GM18520 (cell line): ENCODE results near the gene RAX2.
"Not testable (repeated sequence)": the region's sequence is repeated elsewhere in the genome, so short reads cannot be mapped to it uniquely, and the experiment has no call there.

ENCODE experiments used
- ATAC-seq: cut with Tn5 transposase; IDR thresholded peaks from one replicate; pipeline ENCODE4 v1.9.1; 2021; ENCODE audit not compliant: unreplicated experiment

Gene RAX2

DNA sequence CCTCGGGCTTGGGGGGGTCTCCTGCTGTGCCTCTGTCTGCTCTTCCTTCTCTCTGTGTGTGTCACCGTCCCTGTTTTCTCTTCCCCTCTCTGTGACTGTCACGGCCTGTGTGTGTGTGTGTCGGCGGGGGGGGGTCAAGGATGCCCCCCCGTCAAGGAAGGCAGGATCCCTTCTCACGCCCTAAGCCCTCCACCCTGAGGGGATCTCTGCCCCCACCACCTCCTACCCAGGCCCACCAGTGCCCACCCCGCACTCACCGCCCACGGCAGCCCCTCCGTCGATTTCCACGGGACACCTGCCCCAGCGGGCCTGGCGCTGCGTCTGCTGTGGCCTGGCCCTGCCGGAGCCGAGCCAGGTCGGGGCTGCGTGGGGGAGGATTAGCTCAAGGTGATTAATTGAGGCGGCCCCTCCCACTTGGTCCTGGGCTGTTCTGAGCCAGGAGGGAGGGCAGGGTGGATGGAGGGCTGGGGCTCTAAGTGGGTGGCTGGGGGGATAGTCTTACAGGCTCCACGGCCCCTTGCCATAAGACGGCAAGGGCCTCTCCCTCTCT lies at the start of gene RAX2:
Gene RAX2 (minus strand): TSS at position 323 of the 550 bp plus-strand sequence. CDS start 486 bp downstream, outside the sequence.
- ATAC-seq: no peak

DNA sequence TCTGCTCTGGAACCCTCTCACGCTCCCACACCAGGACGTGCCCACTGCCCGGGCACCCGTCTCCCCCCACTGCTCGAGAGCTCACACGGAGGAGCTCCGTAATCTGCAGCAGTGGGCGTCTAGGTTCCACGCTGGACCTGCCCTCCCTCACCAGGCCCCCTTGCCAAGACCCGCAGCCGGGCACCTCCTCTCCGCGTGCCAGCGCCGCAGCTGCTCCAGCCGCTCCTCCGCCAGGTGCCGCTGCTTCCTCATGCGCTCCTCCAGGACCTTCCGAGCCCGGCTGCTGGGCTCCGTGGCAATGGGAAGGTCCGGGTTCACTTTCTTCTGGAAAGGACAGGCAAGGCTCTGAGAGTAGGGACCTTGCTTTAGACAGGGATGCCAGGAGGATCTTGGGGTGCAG lies 49.1 kb upstream of the RAX2 start:
- ATAC-seq: no peak

DNA sequence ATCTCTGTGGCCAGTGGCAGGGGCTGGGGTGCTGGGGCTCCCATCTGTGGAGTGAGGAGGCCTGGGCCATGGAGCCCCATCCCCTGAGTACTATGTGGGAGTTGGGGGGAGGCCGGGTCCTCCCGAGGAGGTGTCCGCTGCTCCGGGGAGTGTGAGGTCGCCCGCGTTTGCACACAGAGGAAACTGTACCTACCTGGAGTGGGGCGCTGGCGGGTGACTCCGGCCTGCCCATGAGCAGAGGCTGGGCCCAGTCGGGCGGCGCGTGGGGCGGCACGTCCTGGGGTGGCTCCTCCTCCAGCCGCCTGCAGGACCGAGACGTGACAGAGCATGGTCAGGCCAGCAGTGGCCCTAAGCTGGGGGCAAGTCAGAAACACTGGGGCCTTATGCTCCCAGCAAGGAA lies 48.0 kb upstream of the RAX2 start:
- no peak for ATAC-seq

DNA sequence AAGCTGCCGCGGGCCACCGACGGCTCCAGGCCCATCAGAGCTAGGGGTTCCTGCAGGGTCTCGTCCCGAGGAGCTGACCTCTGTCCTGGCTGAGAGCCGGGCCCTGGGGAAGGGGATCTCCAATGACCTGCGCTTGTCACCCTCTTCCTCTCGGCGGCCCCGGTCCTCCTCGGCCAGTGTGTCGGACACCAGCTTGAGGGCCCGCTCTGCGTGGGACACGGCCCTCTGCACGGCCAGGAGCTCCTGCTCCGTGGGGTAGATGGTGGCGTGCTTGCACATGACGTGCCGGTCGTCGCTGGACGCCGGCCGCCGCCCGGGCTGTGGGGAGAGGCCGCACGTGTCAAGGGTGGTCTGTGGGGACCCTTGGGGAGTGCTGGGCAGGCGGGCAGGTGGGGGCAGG lies 46.9 kb upstream of the RAX2 start:
- ATAC-seq: no peak

DNA sequence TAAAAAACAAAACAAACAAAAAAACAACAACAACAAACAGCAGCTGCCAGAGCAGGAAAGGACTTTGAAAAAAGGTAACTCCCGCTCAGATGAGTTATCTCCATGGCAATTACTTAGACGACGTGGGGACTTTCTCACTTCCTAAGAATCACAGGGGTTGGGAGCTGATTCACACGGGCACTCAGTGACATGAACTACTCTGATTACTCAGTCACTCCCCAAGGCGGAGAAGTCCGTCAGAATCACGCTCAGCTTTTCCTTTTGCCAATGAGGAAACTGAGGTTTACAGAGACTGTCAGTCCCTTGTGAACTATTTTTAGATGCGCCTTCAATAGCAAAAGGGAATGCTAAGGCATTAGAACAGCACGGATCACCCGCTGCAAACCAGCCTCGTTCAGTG lies 46.4 kb upstream of the RAX2 start:
- ATAC-seq: no peak

DNA sequence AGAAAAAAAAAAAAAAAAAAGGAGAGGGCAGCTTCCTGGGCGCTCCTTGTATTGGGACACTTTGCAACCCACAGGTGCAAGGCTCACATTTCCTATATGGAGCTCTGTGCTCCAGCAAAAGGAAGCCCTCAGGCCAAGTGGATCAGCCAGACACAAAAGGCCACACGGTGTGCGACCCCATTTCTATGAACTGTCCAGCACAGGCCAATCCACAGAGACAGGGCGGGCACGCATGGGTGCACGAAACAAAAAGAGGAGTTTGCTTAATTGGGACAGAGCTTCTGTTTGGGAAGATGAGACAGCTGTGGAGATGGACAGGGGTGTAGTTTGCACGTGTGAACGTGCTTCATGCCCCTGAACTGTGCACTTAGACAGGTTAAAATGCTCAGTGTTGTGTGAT lies 45.7 kb upstream of the RAX2 start:
- no peak for ATAC-seq

DNA sequence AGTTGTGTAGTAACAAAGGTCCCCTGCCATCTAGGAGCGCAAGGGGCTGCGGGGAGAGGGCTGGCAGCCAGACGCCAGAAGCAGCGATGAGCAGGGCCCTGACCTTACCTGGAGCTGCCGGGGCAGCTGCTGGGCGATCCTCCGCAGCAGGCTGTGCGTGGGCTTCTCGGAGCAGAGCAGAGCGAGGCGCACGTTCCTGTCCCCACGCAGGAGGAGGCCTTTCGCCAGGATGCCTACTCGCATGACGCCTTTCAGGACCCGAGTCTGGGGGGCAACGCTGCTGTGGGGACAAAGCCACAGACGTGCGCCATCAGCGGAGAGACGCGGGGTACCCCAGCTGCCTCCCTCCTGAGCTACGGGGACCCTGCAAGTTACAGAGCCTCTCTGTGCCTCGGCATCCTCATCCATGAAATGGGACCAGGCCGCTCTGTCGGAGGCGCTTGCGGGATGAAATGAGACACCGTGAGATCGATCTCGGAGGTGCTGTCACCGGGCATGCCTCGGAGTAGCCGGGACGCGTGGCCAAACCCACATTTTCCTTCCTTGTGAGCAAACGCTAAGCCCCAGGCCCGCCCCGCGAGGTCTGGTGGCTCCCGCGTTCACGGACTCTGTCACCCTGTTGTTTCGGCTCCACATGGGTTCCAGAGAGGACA lies 44.7 kb upstream of the RAX2 start:
- no peak for ATAC-seq

DNA sequence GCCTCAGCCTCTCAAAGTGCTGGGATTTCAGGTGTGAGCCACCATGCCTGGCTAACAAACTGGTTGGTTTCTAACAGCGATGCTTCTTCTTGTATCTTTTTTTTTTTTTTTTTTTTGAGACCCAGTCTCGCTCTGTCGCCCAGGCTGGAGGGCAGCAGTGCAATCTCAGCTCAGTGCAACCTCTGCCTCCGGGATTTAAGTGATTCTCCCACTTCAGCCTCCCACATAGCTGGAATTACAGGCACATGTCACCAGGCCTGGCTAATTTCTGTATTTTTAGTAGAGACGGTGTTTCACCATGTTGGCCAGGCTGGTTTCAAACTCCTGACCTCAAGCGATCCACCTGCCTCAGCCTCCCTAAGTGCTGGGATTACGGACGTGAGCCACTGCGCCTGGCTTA lies 44.1 kb upstream of the RAX2 start:
- ATAC-seq: not testable (repeated sequence)

DNA sequence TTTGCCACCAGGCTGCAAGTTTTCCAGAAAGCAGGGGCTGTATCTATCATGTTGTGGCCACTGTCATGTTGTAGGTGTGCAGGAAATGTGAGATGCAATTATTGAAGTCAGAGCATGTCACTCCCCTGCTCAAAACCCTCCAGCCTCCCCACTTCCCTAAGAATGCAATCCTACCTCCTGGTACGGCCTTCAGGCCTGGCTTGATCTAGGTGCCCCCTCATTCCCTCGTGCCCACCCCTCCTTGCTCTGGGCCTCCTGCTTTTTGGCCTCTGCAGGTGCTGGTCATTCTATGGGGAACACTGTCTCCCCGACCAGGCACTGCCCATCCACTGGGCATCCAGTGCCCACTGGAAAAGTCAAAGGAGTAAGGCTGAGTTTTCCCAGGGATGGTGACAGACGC lies 42.6 kb upstream of the RAX2 start:
- no peak for ATAC-seq

DNA sequence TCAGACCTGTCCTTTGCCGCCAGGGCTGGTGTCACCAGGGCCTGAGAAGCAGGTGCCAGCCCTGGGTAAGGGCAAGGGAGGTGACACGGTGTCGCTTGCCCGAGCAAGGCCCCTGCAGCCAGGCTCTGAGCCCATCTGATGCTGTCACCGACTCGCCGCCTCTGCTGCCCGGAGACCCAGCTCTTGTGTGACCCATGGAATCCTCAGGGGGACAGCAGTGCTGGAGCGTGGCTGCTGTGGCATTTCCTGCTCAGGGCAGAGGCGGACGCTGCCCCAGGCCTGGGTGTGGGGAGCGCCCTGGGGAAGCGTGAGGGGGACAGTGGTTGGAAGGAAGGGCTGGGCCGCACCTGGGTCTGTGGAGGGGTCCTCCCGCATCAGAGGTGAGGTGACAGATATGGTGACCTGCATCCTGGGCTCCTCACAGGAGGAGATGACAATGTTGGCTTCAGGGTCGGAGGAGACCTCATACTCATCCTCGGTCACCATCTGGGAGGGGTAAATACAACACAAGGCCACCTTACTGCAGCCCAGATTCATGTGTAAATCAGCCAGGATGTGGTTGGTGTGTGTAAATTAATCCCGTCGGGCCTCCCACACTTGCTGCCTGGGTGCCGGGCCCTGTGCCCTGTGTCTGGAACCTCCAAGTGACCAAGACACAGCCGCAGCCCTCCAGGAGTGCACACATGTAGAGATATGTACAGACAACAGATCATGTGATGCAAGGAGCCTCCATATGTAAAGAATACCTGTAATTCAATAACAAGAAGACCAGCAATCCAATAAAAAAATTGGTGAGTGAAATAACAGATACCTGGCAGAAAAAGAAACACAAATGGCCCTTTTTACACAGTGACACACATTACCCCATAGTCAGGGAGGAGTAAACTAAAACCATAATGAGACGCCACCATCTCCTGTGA lies 41.7 kb upstream of the RAX2 start:
- ATAC-seq: no peak

DNA sequence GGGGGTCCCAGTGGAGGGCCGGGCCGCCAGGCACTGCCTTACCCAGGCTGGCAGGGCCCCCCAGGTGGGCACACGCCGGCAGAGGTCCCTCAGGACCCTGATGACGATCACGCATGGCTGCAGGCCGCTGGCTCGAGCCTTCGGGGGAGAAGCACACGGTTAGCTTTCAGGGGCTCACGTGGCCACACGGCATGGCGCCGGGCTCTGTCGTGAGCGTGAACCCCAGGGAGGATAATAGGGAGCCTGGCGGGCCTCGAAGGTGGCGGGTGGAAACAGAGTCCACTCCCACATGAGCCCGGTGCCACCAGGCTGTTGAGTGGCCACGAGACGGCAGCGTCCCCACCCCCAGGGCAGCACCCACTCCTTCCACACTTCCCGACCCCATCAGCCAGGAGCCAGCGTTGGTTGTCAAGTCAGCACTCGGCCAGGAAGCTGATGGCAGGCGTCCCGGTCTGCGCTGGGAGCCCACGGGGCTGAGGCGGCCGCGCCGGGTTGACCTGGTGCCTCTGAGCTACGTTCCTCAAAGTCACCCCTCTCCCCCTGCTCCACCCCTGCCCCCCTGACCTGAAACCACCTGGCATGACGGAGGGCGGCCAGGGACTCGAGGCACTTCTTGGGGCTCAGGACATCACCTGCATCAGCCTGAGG lies 38.8 kb upstream of the RAX2 start:
- no peak for ATAC-seq

DNA sequence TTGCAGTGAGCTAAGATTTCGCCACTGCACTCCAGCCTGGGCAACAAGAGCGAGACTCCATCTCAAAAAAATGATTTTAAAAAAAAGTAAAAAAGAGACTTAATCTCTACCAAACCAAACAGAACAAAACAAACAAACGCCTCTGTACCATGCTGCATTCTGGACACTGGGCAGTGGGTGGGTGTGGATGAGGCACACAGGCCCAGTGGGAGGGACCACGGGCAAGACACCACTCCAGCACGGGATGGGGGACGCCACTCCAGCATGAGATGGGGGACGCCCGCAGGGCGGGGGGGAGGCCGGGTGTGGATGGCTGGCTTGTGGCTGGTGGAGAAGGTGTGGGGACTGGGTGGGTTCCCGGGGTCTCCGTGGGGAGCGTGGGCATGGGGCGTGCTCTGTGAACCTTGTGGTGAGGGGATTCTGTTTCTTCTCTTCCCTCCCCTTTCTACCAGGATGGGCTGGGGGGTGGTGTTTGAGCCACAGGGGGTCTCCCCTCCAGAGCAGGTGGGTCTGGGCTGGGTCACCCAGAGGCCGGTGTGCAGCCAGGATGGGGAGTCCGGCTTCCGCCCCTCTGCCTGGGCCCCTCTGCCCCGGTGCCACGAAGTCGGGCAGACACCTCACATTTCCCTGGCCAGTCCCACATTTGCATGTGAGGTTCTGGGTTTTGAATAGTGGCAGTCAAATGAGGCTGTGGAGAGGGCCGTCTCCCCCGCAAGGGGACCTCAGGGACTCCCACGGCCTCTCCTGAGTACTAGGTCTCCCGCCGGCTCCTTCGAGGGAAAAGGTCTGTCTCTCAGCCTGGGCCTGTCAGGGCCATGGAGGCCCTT lies 38.1 kb upstream of the RAX2 start:
- ATAC-seq: no peak

DNA sequence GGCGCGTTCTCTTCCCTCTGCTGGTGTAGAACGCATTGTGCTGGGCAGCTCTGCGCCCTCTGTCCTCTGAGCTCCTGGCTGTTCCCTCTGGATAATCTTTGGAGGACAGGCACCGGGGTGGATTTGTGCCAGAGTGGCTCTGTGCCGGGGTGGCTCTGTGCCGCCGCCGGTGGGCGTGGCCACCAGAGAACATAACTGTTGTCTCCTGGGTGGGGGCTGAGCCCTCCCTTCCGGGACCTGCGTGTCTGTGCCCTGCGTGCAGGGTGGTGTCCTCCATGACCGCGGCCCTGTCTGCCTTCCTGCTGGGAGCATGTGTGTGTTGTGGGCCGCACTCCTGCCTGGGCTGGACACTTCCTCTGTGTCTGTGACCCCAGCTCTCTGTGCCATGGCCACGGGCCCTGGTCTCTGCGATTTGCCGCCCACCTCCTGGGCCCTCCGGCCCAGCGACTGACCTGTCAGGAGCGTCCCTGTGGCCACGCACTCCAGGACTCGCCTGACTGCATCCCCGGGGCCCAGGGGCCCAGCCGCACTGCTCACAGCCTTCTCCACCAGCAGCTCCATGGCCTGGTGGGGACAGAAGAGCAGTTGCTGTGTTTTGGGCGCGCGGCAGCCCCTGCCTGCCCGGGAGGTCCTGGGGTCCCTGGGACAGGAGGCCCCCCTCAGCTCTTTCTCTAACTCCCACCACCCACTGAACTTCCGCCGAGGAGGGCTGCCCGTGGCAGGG lies 36.6 kb upstream of the RAX2 start:
- no peak for ATAC-seq

DNA sequence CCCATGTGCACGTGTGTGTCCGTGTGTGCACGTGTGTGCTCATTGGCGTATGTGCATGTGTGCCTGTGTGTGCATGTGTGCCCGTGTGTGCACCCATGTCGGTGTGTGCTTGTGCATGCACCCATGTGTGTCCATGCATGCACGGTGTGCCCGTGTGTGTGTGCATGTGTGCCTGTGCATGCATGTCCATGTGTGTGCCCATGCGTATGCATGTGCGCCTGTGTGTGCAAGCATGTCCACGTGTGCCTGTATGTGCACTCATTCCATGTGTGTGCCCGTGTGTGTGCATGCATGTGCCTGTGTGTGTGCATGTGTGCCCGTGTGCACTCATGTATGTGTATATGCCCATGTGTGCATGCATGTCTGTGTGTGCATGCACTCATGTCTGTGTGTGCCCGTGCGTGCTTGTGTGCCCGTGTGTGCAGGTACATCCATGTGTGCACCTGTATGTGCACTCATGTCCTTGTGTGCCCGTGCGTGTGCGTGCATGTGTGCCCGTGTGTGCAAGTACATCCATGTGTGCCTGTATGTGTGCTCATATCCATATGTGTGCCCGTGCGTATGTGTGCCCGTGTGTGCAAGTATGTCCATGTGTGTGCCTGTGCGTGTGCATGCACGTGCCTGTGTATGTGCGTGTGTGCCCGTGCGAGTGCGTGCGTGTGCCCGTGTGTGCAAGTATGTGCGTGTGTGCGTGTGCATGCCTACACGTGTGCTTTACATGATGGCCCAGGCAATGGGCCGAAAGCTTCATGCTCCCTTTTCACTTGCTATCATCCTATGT lies 35.7 kb upstream of the RAX2 start:
- ATAC-seq: no peak

DNA sequence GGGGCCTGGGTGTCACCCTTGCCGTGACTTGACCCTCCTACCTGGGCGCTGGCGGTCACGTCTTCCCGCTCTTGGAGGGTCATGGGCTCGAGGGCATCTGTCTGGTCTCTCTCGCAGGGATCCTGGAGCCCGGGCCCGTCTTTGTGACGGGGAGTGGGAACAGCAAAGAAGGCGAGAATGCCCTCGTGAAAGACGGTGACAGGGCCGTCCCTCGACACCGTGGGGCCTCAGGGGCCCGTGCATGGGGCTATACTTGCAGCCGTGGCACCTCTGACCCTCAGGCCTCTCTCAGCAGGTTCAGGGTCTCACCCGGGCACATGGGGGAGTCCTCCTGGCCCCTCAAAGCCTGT lies 35.1 kb upstream of the RAX2 start:
- no peak for ATAC-seq

DNA sequence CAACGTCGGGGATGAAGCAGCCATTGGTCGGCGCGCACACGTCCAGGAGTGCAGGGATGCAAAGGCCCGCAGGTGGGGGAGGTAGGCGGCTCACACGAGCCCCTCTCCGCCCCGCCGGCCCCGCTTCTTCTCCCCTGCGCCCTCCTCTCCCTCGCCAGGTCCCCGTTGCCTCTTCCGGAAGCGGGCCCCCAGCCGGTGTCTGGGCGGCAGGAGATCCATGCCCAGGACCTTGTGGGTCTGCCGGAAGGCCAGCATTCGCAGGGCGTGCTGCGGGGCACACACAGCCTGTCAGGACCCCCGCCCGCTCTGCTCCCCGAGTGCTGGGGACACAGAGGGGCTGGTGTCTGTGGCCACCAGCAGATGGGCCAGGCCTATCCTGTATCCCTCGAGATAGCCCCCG lies 33.8 kb upstream of the RAX2 start:
- no peak for ATAC-seq

DNA sequence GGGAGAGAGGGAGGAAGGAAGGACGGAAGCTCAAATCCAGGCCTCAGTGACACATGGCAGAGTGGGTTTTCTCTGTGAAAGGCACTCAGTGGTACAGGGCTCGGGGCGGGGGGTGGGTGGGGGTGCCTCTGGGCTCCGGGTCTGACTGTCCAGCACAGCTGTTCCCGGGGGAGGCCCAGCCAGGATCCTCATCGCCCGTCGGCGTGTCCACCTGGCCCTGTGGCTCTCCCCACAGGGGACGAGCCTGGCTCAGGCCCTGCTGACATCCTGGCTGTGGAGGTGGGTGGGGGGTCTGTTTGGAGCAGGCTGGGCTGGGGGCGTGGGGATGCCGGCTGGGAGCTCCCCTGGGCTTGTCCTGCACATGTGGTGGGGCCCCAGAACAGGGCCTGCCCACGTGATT lies 32.4 kb upstream of the RAX2 start:
- no peak for ATAC-seq

DNA sequence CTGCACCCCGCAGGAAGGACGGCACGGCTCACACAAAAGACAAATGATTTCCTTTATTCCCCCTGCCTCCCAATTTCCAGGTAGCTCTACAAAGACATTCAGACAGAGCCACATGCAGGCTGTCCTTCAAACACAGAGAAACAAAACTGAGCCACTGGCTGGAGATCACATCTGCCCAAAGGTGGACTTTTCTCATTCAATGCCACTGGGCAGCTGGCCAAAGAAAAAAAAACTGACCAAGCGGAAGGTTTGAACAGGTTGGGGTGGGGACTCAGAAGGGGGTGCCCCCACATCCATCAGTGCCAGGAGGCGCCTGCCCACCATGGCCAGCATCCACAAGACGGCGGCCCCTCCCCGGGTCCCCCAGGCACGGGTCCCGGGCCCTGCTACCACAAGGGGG lies 32.0 kb upstream of the RAX2 start:
- no peak for ATAC-seq

DNA sequence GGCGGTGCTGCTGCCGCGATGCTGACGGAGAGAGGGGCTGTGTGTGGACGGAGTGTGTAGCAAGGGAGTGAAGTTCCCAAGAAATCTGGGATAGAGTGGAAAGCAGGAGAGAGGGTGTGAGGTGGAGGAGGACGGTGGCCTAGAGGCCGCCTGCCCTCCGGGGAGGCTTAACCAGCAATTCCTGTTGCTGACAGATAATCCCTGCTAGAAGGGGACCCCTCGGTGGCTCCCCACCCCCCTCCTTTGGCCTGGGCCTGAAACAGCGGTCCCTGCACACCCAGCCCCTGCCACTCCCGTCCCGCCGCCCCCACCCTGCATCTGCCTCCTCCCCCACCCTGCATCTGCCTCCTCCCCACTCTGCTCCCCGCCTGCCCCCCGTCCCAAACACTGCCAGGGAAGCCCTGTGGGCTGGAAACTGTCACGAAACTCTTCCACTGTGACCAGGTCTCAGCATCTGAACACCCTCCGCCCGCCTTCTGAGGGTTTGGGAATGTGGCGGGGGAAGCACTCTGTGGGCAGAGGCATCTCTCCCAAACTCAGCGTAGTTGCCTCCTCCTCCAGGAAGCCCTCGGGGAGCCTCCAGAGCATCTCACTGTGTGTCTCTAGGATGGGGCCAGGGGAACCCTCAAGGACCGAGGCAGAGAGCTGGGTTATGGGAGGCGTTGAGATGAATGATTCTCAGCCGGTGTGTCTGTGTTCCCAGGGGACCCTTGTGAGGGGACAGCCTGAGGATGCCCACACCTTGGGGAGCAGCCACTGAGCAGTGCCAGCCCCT lies 31.3 kb upstream of the RAX2 start:
- no peak for ATAC-seq
